HEK293 (cell line): ENCODE results near the gene INF2.

Source experiments
- CTCF ChIA-PET: fragments of 350-600 bp; formaldehyde crosslinking; extraction: SDS; loops from one replicate; lab custom pipeline; 2021; ENCODE audit warnings: antibody characterized with exemption; lab: Yijun Ruan, JAX
- POLR2A ChIA-PET: fragments of 300-600 bp; formaldehyde crosslinking; extraction: SDS; loops from one replicate; lab custom pipeline; 2020; ENCODE audit warnings: antibody characterized with exemption, inconsistent platforms; lab: Yijun Ruan, JAX
- H3K27ac ChIP-seq: fragments of 200-500 bp; sonication (Bioruptor generic); 2 replicates; pipeline ENCODE4 v1.5.1; 2014; ENCODE audit warnings: low read depth, low read length, control low read depth, inconsistent platforms; ENCODE audit errors: extremely low read depth
- H3K36me3 ChIP-seq, 2 experiments: fragments of 200-500 bp in 1 of 2; sonication (Bioruptor generic) in 1 of 2; 1 replicate in 1 of 2; 2 replicates in 1 of 2; pipeline ENCODE4 v1.5.1; 2014 to 2017; ENCODE audit warnings: inconsistent platforms in 2 of 2, low read length in 2 of 2; ENCODE audit not compliant: control insufficient read depth in 2 of 2, insufficient read depth in 1 of 2
- H3K4me1 ChIP-seq: fragments of 200-500 bp; sonication (Bioruptor generic); 2 replicates; pipeline ENCODE4 v1.5.1; 2014; ENCODE audit warnings: mild to moderate bottlenecking, low read length, inconsistent platforms; ENCODE audit not compliant: control insufficient read depth, insufficient read depth
- H3K4me3 ChIP-seq: 2 replicates; pipeline ENCODE4 v1.5.1; 2011; ENCODE audit warnings: low read depth, mild to moderate bottlenecking, control low read depth, low read length, moderate library complexity
- H3K9me3 ChIP-seq: fragments of 200-500 bp; sonication (Bioruptor generic); 2 replicates; pipeline ENCODE4 v1.5.1; 2014; ENCODE audit warnings: low read depth, low read length, inconsistent platforms; ENCODE audit not compliant: control insufficient read depth, insufficient read depth
- KLF1 ChIP-seq: fragments of 450-650 bp; formaldehyde crosslinking; IDR thresholded peaks from 2 replicates; pipeline ENCODE4 v1.5.1; 2016; ENCODE audit warnings: missing biosample characterization, missing genetic modification characterization
- KLF10 ChIP-seq: fragments of 450-650 bp; IDR thresholded peaks from 2 replicates; pipeline ENCODE4 v1.5.1; 2018; ENCODE audit warnings: missing biosample characterization, mild to moderate bottlenecking, missing genetic modification characterization
- PRDM2 ChIP-seq: fragments of 450-650 bp; formaldehyde crosslinking; IDR thresholded peaks from 2 replicates; pipeline ENCODE4 v1.5.1; 2016; ENCODE audit warnings: missing biosample characterization, missing genetic modification characterization, borderline replicate concordance
- PRDM6 ChIP-seq: fragments of 450-650 bp; formaldehyde crosslinking; IDR thresholded peaks from 2 replicates; pipeline ENCODE4 v1.5.1; 2017; ENCODE audit warnings: missing biosample characterization, missing genetic modification characterization
- SP2 ChIP-seq: fragments of 450-650 bp; formaldehyde crosslinking; IDR thresholded peaks from 2 replicates; pipeline ENCODE4 v1.5.1; 2016; ENCODE audit warnings: missing biosample characterization, missing genetic modification characterization
- ZBTB1 ChIP-seq: fragments of 450-650 bp; formaldehyde crosslinking; IDR thresholded peaks from 2 replicates; pipeline ENCODE4 v1.5.1; 2016; ENCODE audit warnings: missing biosample characterization, missing genetic modification characterization
- ZBTB21 ChIP-seq: fragments of 450-650 bp; formaldehyde crosslinking; IDR thresholded peaks from 2 replicates; pipeline ENCODE4 v1.5.1; 2017; ENCODE audit warnings: missing biosample characterization, missing genetic modification characterization
- ZBTB6 ChIP-seq: fragments of 450-650 bp; formaldehyde crosslinking; IDR thresholded peaks from 2 replicates; pipeline ENCODE4 v1.5.1; 2017; ENCODE audit warnings: missing biosample characterization, missing genetic modification characterization
- ZNF175 ChIP-seq: fragments of 450-650 bp; formaldehyde crosslinking; IDR thresholded peaks from 2 replicates; pipeline ENCODE4 v1.5.1; 2016; ENCODE audit warnings: missing biosample characterization, missing genetic modification characterization
- ZNF221 ChIP-seq: fragments of 450-650 bp; formaldehyde crosslinking; IDR thresholded peaks from 2 replicates; pipeline ENCODE4 v1.5.1; 2017; ENCODE audit warnings: missing biosample characterization, missing genetic modification characterization, borderline replicate concordance
- ZNF433 ChIP-seq: fragments of 450-650 bp; formaldehyde crosslinking; IDR thresholded peaks from 2 replicates; pipeline ENCODE4 v1.5.1; 2016; ENCODE audit warnings: missing biosample characterization, missing genetic modification characterization, low read depth
- ZNF791 ChIP-seq: fragments of 450-650 bp; formaldehyde crosslinking; IDR thresholded peaks from 2 replicates; pipeline ENCODE4 v1.5.1; 2016; ENCODE audit warnings: missing biosample characterization, missing genetic modification characterization
- TF ChIP-seq, protein P1 (sequence below): fragments of 450-650 bp; formaldehyde crosslinking; IDR thresholded peaks from 2 replicates; pipeline ENCODE4 v1.5.1; 2017; ENCODE audit warnings: missing biosample characterization, missing genetic modification characterization
- TF ChIP-seq, protein P2 (sequence below): fragments of 450-650 bp; formaldehyde crosslinking; IDR thresholded peaks from 2 replicates; pipeline ENCODE4 v1.5.1; 2016; ENCODE audit warnings: missing biosample characterization, missing genetic modification characterization
- TF ChIP-seq, protein P3 (sequence below): fragments of 450-650 bp; formaldehyde crosslinking; IDR thresholded peaks from 2 replicates; pipeline ENCODE4; 2016; ENCODE audit warnings: missing biosample characterization, missing genetic modification characterization
- TF ChIP-seq, protein P4 (sequence below): fragments of 450-650 bp; IDR thresholded peaks from 2 replicates; pipeline ENCODE4 v1.5.1; 2018; ENCODE audit warnings: missing biosample characterization, missing genetic modification characterization

INF2 gene

GRCh38 chr14:104659146-104659545, 30.3 kb upstream of the INF2 start:
- POLR2A ChIA-PET, result no interaction called here
- no peaks in the 10 kb centered on the region for H3K4me1 ChIP-seq
- H3K4me3 ChIP-seq, result no peak overlapping the region
- no peaks in the 10 kb centered on the region for H3K36me3 ChIP-seq
- H3K27ac ChIP-seq, result no peak overlapping the region
- CTCF ChIA-PET, result no interaction called here
- H3K9me3 ChIP-seq, result no peaks in the 10 kb centered on the region
- no peak for TF ChIP-seq ZNF175
- no peak for TF ChIP-seq ZNF433 (tag by site-specific recombination)
- TF ChIP-seq, protein P1, sequence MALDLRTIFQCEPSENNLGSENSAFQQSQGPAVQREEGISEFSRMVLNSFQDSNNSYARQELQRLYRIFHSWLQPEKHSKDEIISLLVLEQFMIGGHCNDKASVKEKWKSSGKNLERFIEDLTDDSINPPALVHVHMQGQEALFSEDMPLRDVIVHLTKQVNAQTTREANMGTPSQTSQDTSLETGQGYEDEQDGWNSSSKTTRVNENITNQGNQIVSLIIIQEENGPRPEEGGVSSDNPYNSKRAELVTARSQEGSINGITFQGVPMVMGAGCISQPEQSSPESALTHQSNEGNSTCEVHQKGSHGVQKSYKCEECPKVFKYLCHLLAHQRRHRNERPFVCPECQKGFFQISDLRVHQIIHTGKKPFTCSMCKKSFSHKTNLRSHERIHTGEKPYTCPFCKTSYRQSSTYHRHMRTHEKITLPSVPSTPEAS, result no peak
- no peak for TF ChIP-seq ZNF791 (tag by site-specific recombination)
- no peak for TF ChIP-seq ZBTB1
- no peak for TF ChIP-seq PRDM6 (tag by site-specific recombination)
- TF ChIP-seq KLF1, result no peak
- TF ChIP-seq, protein P2, sequence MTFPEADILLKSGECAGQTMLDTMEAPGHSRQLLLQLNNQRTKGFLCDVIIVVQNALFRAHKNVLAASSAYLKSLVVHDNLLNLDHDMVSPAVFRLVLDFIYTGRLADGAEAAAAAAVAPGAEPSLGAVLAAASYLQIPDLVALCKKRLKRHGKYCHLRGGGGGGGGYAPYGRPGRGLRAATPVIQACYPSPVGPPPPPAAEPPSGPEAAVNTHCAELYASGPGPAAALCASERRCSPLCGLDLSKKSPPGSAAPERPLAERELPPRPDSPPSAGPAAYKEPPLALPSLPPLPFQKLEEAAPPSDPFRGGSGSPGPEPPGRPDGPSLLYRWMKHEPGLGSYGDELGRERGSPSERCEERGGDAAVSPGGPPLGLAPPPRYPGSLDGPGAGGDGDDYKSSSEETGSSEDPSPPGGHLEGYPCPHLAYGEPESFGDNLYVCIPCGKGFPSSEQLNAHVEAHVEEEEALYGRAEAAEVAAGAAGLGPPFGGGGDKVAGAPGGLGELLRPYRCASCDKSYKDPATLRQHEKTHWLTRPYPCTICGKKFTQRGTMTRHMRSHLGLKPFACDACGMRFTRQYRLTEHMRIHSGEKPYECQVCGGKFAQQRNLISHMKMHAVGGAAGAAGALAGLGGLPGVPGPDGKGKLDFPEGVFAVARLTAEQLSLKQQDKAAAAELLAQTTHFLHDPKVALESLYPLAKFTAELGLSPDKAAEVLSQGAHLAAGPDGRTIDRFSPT (tag by site-specific recombination), result no peak
- TF ChIP-seq ZNF221 (tag by site-specific recombination), result no peak
- no peak for TF ChIP-seq KLF10 (tag by site-specific recombination)
- TF ChIP-seq, protein P3, sequence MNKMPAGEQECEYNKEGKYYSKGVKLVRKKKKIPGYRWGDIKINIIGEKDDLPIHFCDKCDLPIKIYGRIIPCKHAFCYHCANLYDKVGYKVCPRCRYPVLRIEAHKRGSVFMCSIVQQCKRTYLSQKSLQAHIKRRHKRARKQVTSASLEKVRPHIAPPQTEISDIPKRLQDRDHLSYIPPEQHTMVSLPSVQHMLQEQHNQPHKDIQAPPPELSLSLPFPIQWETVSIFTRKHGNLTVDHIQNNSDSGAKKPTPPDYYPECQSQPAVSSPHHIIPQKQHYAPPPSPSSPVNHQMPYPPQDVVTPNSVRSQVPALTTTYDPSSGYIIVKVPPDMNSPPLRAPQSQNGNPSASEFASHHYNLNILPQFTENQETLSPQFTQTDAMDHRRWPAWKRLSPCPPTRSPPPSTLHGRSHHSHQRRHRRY (tag by site-specific recombination), result no peak
- TF ChIP-seq ZBTB6, result no peak

DNA sequence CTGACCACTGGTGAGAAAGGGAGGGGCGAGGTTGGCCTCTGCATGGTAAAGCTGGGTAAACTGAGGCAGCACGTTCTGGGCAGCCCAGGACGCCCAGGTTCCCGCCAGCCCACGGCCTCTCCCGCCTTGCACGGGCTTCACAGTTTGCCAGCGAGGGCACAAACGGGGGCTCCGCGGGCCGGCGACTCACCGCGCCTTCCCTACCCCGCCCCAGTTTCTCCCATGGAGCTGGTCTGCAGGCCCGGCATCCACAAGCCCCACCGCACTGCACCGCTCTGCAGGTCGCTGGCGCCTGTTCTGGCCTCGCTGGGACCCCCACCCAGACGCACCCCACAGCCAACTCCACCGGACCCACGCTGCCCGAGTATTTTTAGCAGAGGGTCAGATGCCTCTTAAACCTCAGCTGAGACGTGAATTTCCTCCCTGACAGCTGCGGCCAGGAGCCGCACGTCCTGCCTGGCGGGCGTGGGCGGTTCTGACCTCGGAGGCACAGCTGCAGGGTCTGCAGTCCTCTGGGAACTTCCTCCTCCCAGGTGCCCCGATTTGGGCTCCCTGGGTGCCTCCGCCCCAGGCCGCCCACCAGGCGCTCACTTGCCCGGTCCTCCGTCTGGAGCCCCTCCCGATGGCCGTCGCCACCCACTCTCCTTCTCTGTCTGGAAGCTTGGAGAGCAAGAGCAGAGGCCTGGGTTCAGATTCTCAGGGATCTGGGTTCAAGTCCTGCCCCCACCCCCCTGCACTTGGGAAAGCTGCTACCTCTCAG, 29.5 kb upstream of the INF2 start:
- Histone ChIP-seq H3K36me3 (no peaks in the 10 kb centered on the region), H3K9me3 (no peaks in the 10 kb centered on the region), H3K27ac (no peak overlapping the region), H3K4me3 (no peak overlapping the region), H3K4me1 (no peaks in the 10 kb centered on the region)
- ChIA-PET CTCF (no interaction called here), POLR2A (no interaction called here)
- no peak for TF ChIP-seq ZBTB21 (tag by site-specific recombination)
- TF ChIP-seq SP2 (tag by site-specific recombination), result no peak
- TF ChIP-seq PRDM2 (tag by site-specific recombination), result no peak
- TF ChIP-seq, protein P1, result no peak
- TF ChIP-seq, protein P4, sequence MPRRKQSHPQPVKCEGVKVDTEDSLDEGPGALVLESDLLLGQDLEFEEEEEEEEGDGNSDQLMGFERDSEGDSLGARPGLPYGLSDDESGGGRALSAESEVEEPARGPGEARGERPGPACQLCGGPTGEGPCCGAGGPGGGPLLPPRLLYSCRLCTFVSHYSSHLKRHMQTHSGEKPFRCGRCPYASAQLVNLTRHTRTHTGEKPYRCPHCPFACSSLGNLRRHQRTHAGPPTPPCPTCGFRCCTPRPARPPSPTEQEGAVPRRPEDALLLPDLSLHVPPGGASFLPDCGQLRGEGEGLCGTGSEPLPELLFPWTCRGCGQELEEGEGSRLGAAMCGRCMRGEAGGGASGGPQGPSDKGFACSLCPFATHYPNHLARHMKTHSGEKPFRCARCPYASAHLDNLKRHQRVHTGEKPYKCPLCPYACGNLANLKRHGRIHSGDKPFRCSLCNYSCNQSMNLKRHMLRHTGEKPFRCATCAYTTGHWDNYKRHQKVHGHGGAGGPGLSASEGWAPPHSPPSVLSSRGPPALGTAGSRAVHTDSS (tag by site-specific recombination), result no peak
